HG03097 (cell line): ENCODE results near the gene NLRP5.

Experiments used
- ATAC-seq: cut with Tn5 transposase; IDR thresholded peaks from one replicate; pipeline ENCODE4 v1.9.1; 2021; ENCODE audit not compliant: unreplicated experiment, low FRiP score

The NLRP5 gene

DNA sequence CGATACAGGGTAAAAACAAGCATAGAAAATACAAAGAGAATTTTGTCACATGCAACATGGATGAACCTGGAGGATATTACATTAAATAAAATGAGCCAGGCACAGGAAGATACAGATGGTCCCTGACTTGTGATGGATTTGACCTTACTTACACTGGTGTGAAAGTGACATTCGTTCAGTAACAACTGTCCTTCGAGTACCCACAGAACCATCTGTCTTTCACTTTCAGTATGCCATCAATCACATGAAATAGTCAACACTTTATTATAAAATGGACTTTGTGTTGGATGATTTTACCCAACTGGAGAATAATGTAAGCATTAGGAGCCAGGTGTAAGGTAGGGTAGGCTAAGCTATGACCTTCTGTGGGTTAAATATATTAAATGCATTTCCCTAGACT, 83.1 kb downstream of the NLRP5 start:
- no peak for ATAC-seq

DNA sequence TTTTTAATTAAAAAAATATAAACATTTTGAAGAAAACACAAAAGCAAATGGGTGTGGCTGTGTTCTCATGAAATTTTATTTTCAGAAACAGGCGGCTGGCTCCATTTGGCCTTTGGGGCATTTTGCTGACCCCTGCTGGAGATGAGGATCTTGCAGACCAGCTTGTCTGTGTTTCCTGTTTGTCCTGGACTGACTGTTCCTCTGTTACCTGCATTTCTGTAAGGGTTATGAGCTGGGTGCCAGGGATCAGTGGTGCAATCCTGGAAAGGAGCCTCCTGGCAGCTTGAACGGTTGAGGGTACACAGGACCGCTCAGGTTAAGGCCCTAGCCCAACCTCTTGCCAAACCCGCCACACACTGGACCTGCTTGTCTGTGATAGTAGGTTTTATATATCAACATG, 84.6 kb downstream of the NLRP5 start:
- ATAC-seq: no peak

DNA sequence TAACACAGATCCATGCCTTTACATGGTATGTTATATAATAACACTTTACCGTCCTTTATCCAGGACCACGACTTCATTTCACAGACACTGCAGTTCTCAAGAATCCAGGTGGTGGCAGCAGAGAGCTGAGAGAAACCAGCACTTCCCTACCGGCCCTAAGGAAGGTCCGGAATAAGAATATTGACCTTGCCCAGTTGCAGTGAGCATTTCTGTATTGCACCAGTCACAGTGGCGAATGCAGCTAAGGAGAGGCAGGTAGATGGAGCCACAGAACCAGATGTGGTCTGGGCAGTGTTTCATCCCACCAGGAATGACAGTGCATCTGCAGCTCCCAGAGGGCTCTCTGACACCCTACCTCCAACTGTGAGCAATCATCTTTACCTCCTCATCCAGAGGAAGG, 89.9 kb downstream of the NLRP5 start:
- no peak for ATAC-seq

DNA sequence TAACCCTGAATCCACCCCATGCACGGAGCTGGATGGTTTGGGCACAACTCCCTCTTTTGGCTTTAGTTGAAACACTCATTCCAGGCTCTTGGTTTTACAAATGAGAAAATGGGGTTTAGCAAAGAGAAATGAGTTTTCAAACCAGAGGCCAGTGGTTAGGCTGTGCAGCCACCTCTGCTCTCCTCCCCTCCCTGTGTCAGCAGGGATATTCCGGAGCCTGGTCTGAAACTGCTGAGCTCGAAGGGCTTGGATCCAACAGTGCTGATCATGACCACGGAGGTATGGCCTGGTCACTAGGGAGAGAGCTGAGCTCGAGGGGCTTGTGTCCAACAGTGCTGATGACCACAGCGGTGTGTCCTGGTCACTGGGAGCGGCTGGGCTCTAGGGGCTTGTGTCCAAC, 93.0 kb downstream of the NLRP5 start:
- ATAC-seq: no peak

DNA sequence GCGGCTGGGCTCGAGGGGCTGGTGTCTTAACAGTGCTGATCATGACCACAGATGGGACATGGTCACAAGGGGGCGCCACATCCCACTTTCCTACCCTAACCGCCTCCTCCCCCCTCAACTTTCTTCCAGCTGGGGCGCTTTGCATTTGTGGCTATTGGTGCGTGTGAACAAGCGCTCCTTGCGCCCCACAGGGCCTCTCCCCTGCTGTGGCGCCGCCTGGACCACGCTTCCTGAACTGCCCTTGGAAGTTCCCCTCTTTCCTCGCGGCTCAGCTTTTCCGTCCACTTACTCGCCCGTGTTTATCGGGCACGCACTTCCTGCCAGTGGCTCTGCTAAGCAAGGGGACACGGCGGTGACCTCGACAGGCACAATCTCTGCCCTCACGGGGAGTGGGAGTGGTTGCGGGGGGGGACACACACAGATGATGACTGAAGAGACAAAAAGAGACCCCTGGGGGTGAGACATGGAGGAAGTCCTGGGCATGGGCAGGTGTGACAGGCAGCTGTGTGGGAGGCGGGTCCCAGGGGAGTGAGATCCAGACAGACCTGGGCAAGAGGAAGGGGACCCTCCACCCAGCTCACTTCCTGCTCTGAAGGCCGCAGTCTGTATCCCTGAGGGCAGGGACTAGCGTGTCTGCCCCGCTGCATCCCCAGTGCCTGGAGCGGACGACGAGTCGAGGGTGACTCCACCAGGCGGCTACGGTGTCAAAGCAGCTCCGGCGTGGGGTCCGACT, 94.3 kb downstream of the NLRP5 start:
- peak; percentile 63 for ATAC-seq

DNA sequence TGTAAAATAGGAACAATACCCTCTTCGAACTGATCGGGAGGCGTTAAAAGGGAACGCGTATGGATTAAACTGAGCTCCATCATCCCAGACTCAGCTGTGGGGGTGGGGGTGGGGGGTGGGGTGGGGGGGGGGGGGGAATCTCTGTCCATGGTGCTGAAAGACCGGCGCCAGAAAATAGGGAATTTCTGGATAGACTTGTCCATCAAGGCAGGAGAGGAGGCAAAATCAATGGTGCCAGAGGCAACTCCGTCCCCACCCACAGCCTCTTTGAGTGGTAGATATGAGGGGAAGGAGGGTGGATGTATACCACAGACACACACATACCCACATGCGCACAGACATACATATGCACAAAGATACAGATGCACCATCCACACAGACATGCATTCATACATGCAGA, 97.1 kb downstream of the NLRP5 start:
- no peak for ATAC-seq

DNA sequence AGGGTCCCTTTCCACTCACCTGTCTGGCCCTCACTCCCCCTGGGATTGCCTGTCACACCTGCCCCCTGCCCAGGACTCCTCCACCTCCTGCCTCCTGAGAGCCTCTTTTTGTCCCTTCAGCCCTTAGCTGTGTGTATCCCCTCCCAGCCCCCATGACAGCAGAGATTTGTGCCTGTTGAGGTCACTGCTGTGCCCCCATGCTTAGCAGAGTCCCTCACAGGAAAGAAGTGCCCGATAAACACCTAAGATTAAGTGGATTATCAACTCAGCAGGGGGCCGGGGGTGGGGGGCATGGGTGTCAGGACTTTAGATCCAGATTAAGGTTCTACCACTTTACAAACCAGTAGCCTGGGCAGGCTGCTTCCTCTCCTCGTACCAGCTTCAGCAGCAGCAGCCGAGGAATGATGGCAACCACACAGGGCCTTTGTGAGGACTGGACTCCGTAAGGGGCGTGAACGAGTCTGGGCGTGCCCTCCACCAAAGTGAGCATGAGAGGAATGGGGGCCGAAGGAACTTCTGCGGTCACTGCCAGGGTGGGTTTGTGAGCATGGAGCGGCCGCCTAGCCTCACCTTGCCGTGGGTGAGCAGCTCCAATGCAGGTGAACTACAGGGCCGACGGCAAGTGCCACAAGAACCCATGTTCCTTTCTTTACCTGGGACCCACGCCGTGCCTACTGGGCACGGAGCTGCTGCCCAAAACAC, 98.4 kb downstream of the NLRP5 start:
- ATAC-seq: no peak

DNA sequence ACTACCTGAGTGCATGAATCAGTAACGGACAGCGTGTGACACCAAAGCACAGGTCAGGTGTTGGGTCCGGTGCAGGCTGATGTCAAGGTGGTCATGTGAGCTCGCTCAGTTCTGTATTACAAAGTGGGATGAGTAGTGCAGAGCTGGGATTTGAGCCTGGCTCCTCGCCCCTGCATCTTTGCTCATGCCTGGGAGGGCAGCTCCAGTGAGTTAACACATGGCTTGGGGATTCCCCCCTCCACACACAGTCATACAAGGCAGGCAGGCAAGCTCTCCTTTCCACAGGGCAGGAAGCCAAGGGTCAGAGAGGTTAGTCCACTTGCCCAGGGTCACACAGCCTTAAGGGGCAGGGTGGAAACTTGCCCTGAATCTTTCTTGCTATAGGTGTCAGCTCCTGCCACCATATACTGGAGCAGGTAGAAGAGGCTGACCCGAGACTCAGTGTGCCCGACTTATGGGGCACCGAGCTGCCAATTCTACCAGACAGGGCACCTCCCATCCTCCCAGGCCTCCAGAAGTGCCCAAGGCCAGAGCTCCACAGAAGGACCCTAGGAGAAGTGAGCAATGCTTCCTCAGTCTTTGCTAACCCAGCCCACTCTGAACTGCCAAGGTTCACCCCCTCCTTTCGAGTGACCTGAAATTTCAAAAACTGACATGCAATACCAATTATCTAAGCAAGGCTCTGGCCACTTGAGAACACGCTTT, 99.1 kb downstream of the NLRP5 start:
- no peak for ATAC-seq

DNA sequence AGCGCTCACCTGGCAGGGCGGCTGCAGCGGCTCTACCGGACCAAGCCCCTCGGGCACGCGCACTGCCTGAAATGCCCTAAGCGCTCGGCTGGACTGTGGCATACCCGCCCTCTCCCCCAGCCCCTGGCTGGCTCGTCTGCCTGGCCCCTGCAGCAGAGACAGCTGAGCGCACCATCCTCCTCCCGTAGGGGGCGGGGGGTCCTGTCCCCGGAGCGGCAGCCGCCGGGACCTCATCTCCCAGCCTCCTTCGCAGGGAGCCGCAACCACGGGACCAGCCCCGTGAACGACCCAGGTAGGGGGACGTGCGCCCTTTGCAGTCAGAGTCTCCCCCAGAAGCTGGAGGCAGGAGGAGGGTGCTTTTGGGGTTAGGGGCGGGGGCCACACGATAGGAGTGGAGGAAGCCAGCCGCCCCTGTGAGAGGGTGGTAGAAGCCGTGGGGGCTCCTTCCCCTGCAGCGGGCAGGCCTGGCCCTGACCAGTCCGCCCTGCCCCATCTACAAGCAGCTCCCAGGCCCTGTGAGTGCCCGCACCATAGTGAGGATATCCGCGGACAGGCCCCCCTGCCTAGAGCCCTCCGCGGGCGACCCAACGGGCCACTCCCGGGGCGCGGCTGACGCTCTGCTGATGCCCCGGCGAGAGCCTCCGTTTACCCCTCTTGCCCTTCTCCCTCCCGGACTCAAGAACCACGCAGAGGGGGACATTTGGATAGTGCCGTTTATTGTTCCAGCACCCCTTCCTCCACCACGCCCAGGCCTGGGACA, 100.3 kb downstream of the NLRP5 start:
- no peak for ATAC-seq

DNA sequence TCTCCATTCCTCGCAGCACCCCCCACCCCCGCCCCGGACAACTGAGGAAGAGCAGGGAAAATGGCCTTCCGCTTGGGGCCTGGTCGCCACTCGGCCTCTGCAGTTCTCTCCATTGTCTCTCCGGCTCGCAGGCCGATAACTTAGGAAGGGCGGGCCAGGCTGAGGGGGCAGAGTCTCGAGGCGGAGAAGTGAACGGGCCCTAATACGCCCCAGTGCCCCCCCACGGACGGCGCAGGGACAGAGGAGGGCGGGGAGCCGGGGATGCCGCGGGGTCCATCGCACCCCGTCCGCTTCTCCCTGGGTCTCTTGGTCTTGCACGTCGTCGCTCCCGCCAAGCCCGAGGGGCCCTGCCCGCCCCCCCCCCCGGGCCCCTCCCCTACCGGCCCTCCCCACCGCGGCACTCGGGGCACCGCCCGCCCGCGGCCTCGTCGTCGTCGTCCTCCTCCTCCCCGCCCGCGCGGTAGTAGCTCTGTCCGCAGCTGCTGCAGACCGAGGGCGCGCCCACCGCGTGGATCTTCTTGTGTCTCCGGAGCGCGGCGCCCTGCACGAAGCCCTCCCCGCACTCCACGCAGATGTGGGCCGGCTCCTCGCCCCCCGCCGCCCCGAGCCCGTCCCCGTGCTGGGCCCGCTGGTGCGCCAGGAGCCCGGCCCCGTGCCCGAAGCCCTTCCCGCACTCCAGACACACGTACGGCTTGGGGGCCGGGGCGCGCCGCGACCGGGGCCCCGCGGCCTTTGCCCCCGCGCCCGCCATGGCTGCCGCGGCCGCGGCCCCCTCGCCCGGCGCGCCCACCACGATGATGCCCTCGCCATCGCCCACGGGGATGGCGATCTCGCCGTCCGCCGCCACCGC, 101.3 kb downstream of the NLRP5 start:
- ATAC-seq: no peak

DNA sequence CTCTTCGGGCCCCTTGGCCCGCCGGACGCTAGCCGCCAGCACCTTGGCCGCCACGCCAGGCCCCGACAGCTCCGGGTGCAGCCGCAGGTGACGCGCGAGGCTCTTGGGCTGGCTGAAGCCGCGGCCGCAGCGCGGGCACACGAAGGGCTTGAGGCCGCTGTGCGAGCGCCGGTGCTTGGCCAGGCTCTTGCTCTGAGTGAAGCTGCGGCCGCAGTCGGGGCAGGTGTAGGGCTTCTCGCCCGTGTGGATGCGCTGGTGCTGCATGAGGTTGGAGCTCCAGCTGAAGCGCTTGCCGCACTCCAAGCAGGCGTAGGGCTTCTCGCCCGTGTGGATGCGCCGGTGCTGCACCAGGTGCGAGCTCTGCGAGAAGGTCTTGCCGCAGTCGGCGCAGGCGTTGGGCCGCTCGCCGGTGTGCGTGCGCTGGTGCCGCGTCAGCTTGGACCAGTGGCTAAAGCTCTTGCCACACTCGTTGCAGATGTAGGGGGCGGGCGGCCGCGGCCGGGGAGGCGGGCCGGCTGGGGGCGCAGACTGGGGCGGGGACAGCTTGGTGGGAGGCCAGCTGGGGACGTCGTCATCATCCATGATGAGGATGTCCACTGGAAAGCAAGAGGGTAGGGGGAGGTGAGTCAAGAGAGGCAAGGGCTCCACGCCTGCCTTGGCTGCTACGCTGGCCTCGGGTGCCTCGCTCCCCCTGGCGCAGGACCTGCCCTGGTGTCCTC, 102.1 kb downstream of the NLRP5 start:
- no peak for ATAC-seq

DNA sequence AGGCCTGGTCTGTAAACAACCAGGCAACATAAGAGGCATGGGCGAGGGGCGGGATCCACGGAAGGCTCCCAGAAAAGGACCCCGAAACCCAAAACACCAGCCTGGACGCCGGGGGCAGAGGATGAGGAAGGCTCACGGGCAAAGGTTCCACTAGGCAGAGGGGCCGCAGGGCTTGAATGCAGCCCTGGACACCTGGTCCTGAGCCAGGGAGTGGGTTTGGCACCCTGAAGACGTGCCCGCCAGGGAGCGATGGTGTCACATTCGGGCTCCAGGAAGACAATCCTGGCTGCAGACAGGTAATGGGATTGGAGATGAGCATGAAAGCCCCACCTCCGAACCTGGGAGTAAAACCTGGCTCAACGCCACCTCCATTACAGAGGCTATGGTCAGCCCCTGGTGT, 102.8 kb downstream of the NLRP5 start:
- no peak for ATAC-seq

DNA sequence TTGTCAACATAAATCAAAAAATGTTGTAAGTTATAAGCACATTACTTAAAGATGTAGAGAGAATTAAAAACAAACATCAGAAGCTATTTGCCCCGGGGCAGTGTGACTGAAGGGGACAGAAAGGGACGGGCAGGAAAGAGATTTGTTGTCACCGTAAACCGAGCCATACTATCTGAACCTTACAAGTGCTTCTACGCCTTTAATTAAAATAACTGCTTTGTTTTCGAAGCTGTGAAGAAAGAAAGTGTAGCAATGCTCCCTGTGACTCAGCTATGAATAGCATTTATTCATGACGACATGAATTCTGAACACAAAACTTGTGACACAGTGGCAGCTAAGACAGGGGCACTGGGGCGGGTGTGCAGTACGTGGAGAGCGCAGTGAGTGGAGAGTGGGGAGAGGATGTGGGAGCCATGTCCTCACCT, 104.5 kb downstream of the NLRP5 start:
- no peak for ATAC-seq

DNA sequence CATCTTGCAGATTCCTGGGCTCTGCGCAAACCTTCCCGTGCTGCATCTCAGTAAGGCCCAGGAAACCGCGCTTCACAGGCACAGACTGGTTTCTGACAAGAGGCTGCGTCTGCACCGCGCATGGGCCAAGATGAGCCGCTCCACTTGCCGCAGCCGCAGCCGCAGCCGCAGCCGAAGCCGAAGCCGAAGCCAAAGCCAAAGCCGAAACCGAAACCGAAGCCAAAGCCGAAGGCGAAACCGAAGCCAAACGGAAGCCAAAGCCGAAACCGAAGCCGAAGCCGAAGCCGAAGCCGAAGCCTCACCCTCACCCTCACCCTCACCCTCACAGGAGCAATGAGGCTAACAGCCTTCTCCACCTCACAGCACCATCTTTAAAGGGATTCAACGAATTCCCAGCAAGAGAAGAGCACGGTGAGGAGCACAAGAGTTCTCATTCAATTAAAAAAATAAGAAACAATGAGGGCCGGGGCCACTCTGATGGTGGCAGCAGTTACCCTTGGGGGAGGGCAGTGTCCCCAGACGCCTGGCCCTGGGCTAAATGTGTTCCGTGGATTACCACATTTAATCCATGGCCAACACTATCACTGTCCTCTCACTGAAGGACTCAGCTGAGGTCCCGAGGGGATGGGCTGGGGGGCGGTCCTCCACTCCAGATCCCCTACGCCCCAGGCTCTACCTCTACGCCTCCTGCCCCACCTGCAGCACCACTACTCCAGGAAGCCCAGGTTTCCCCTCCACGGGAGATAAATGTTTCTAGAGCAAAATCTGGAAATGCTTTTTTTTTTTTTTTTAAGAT, 105.4 kb downstream of the NLRP5 start:
- ATAC-seq: no peak

DNA sequence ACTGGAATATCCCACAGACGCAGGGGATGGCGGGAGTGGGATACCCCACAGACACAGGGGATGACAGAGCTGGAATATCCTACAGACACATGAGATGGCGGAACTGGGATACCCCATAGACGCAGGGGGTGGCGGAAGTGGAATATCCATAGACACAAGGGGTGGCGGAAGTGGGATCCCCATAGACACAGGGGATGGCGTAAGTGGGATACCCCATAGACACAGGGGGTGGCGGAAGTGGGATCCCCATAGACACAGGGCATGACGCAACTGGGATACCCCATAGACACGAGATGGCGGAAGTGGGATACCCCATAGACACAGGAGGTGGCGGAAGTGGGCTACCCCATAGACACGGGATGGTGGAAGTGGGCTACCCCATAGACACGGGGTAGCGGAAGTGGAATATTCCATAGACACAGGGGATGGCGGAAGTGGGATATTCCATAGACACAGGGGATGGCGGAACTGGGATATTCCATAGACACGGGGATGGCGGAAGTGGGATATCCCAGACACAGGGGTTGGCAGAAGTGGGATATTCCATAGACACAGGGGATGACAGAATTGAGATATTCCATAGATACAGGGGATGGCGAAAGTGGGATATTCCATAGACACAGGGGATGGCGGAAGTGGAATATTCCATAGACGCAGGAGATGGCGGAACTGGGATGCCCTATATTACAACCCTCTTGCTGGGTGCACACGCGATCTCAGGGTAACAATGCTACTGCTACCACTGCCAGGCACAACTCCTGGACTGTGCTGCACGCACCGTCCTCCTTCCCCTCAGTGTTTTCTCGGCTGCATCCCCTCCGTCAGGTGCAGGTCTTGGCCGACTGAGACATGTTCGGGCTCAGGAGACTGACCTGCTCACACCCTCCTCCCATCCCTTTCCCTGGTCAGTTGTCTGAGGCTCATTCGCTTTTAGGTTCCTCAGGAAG, 106.4 kb downstream of the NLRP5 start:
- ATAC-seq: no peak

DNA sequence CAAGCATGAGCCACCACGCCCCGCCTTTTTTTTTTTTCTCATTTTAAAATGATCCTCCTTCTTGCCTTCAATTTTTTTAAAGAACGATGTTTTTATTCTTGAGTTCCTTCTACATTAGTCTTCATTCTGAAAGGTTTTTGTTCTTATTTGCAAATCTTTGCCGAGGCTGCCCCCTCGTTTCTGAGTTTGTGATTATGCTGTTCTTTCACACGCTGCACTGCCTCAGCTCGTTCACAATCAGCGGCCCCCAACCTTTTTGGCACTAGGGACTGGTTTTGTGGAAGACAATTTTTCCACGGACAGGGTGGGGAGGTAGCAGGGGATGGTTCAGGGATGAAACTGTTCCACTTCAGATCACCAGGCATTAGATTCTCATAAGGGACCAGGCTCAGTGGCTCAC, 107.9 kb downstream of the NLRP5 start:
- no peak for ATAC-seq

DNA sequence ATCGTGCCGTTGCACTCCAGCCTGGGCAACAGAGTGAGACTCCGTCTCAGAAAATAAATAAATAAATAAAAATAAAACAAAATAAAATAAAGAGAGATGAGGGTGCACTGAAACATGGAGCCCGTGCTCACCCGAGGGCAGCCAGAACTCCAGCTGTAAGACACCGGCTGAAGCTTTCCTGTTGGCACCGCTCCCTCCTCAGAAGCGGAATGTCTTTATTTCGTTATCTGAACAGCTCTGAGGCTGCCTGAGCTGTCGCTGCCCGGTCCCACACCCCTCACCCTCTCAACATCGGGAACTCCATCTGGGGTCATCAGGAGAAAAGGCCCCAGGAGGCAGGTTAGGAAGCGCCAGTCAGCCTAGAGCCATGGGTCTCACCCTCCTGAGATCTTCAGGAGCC, 110.1 kb downstream of the NLRP5 start:
- ATAC-seq: no peak

DNA sequence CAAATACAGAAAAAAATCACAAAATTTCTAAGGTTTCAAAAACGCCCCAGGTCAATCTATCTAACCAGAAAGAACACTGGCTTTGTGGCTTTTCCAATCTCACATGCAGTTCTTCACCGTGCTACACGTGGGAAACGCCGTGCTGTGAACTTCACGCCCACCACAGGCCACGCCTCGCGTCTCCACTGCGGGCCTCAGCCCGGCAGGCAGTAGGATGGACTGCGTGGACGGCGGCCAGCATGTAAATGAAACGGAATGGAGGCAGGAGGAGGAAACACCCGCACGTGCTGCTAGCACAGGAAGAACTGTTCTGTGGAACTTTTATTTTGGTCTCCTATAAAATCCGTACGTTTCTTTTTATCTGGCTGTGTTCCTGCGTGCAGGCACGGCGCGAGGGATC, 110.7 kb downstream of the NLRP5 start:
- ATAC-seq: no peak
